ENCODE measurements around the gene LCNL1.

LCNL1 gene

DNA sequence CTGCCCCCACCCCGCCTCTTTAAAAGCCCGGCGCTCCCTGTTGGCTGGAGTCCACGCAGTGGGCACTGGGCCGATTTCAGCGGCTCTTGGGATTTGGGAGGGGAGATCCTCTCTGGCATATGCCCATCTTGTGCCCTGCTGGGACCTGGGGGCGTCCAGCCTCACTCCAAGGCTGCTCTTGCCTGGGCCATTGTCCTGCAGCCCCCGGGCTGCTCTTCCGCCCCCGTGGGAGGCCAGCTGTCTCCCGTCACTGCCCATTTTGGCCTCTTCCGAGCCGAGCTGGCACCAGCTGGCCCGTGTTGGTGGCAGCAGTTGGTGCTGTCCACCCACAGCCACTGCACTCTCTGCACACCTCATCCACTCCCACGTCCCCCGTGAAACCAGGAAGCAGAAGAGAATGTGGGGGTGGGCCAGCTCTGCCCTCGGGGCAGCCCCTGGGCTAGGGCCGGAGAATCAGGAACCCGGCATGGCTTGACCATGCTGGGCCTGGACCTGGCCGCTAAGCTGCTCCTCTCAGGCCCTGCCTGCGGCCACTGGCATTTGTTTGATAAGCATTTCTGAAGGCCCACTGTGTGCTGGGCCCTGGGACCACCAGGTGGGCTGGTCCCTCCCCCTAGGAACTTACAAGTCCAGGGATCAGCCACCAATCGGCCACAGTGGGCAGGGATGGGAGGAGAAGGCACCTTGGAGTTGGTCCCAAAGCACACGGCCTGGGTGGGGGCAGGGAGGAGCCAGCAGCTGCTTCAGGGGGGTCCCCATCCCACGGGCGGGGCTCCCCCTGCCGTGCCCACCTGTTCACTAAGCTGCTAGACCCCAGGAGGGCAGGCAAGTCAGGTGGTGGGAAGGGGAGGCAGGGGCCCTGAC is 35.5 kb upstream of the LCNL1 start:
- H2BK15ac ChIP-seq (ENCODE audit: low read length) = peak overlapping the region; percentile 71
- no CpG with 5 or more reads among the region's 26 CpGs for WGBS, 2 donors (ENCODE audit: extremely low coverage in 2 of 2, insufficient read length in 2 of 2, insufficient replicate concordance in 1 of 2)
- no peak overlapping the region for H2AFZ ChIP-seq (ENCODE audit: low read length)

DNA sequence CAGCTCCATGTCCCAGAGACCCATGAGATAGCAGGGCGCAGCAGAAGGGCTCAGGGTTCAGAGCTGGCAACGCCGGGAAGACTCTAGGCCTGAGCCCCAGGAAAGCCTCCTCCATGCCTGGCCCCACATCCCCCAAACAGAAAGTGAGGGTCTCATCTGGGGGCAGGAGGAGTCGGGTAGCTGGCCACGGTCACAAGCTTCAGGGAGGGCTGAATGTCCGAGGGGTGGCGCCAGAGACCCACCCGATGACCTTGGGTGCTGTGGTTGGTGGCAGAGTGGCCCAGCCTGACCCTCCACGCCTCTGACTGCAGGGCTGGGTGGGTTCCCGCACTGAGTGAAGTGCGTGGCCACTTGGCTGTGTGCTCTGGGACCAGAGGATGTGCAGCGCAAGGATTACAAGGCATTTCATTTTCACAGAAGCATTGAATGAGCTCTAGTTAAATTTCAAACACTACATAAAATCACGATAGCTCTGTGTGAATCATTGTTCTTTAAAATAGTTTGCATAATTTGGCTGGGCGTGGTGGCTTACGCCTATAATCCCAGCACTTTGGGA is 34.8 kb upstream of the LCNL1 start:
- Histone ChIP-seq H2BK12ac (ENCODE audit: low read length) (peak overlapping the region; percentile 30), H3K23ac (ENCODE audit: low read depth, low read length, poor library complexity) (peak overlapping the region; percentile 73), H3K4me1 (ENCODE audit: control insufficient read depth in 2 of 2, insufficient read depth in 1 of 2, low read depth in 1 of 2, low read length in 2 of 2) (peaks cover 19 to 24% of the 10 kb centered on the region in 2 donors), H4K91ac (ENCODE audit: low read depth, low read length, poor library complexity) (no peak overlapping the region), H2AK5ac (ENCODE audit: low read depth, low read length) (peak overlapping the region; percentile 71), H4K8ac (ENCODE audit: low read depth, low read length) (no peak overlapping the region), H3K4me2 (ENCODE audit: insufficient read depth, low read length, poor library complexity, severe bottlenecking) (no peak overlapping the region), H3K79me1 (ENCODE audit: low read depth, low read length) (peaks cover 9% of the 10 kb centered on the region), H3K4ac (ENCODE audit: low read length) (no peak overlapping the region), H3K4me3 (ENCODE audit: low read length in 2 of 2) (no peak overlapping the region), H2BK120ac (ENCODE audit: low read depth, low read length) (no peak overlapping the region), H3K9ac (ENCODE audit: low read depth, low read length, poor library complexity) (peak overlapping the region; percentile 37), H3K14ac (ENCODE audit: low read length) (no peak overlapping the region), H3K9me3 (replicated peaks in 1 of 2; ENCODE audit: control insufficient read depth in 2 of 2, insufficient read depth in 1 of 2, low read depth in 1 of 2, low read length in 2 of 2) (no peaks in the 10 kb centered on the region), H2BK5ac (ENCODE audit: low read length) (no peak overlapping the region), H3K36me3 (replicated peaks in 1 of 2; ENCODE audit: control insufficient read depth in 2 of 2, insufficient read depth in 2 of 2, low read length in 2 of 2) (peaks cover 2 to 4% of the 10 kb centered on the region in 2 donors), H3K18ac (ENCODE audit: low read length) (peak overlapping the region; percentile 87), H3K27ac (replicated peaks; ENCODE audit: low read length) (no peak overlapping the region), H2BK15ac (ENCODE audit: low read length) (no peak overlapping the region), H2AFZ (ENCODE audit: low read length) (no peak overlapping the region), H3K27me3 (ENCODE audit: control insufficient read depth in 3 of 3, insufficient read depth in 3 of 3, low read depth in 1 of 3, low read length in 3 of 3) (no peaks in the 10 kb centered on the region)
- no CpG with 5 or more reads among the region's 15 CpGs for WGBS, 2 donors (ENCODE audit: extremely low coverage in 2 of 2, insufficient read length in 2 of 2, insufficient replicate concordance in 1 of 2)
- no peak for DNase-seq (ENCODE audit: low spot score)

More for the DNA sequence above, 35.5 kb upstream of the LCNL1 start:
- Histone ChIP-seq H3K4me1 (ENCODE audit: control insufficient read depth in 2 of 2, insufficient read depth in 1 of 2, low read depth in 1 of 2, low read length in 2 of 2) (peaks cover 19 to 22% of the 10 kb centered on the region in 2 donors), H3K4me2 (ENCODE audit: insufficient read depth, low read length, poor library complexity, severe bottlenecking) (no peak overlapping the region), H3K23ac (ENCODE audit: low read depth, low read length, poor library complexity) (peak overlapping the region; percentile 73), H4K91ac (ENCODE audit: low read depth, low read length, poor library complexity) (no peak overlapping the region), H3K36me3 (replicated peaks in 1 of 2; ENCODE audit: control insufficient read depth in 2 of 2, insufficient read depth in 2 of 2, low read length in 2 of 2) (peaks cover 8 to 12% of the 10 kb centered on the region in 2 donors), H3K27ac (replicated peaks; ENCODE audit: low read length) (no peak overlapping the region), H3K18ac (ENCODE audit: low read length) (peak overlapping the region; percentile 19), H3K9ac (ENCODE audit: low read depth, low read length, poor library complexity) (peak overlapping the region; percentile 37), H3K9me3 (replicated peaks in 1 of 2; ENCODE audit: control insufficient read depth in 2 of 2, insufficient read depth in 1 of 2, low read depth in 1 of 2, low read length in 2 of 2) (no peaks in the 10 kb centered on the region), H3K4me3 (ENCODE audit: low read length in 2 of 2) (no peak overlapping the region), H2BK5ac (ENCODE audit: low read length) (peak overlapping the region; percentile 94), H3K27me3 (ENCODE audit: control insufficient read depth in 3 of 3, insufficient read depth in 3 of 3, low read depth in 1 of 3, low read length in 3 of 3) (no peaks in the 10 kb centered on the region), H4K8ac (ENCODE audit: low read depth, low read length) (no peak overlapping the region), H3K14ac (ENCODE audit: low read length) (no peak overlapping the region), H3K4ac (ENCODE audit: low read length) (no peak overlapping the region), H2BK120ac (ENCODE audit: low read depth, low read length) (no peak overlapping the region), H2AK5ac (ENCODE audit: low read depth, low read length) (peak overlapping the region; percentile 71), H2BK12ac (ENCODE audit: low read length) (peak overlapping the region; percentile 73), H3K79me1 (ENCODE audit: low read depth, low read length) (peaks cover 15% of the 10 kb centered on the region)
- DNase-seq (ENCODE audit: low spot score) = no peak

DNA sequence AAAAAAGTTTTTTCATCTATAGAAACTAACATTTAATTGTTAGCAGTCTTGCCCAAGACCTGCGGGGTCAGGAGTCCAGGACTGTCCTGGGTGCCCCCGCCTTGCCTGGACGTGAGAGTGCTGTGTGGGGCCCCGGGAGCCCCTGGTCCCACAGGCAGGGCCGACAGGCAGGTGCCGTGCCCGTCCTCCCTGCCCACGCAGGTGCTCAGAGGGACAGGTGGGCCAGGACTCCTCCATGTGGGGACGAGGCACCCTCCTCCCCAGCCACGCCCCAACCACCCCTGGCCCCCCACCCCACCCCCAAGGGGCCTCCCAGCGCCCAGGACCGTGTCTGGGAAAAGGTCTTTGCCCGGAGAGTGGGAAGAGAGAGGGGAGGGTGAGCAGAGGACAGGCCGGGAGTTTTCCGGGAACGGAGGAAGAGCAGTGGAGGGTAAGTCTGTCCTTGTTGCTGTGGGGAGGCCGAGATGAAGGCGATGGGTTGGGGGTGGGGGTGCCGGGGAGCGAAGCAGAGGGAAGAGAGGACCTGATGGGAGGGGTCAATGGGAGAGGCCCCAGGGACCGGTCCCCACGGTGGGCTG is 33.5 kb upstream of the LCNL1 start:
- peak overlapping the region; percentile 88 for H2AFZ ChIP-seq (ENCODE audit: low read length)
- no peaks in the 10 kb centered on the region for H3K79me1 ChIP-seq (ENCODE audit: low read depth, low read length)
- no peak overlapping the region for H3K4ac ChIP-seq (ENCODE audit: low read length)
- DNase-seq (ENCODE audit: low spot score) = no peak
- H2AK5ac ChIP-seq (ENCODE audit: low read depth, low read length) = peak overlapping the region; percentile 93
- peak overlapping the region; percentile 85 for H2BK15ac ChIP-seq (ENCODE audit: low read length)
- peak overlapping the region; percentile 58 to 87 for H3K4me3 ChIP-seq (ENCODE audit: low read length in 2 of 2)
- H3K18ac ChIP-seq (ENCODE audit: low read length) = peak overlapping the region; percentile 98
- peak overlapping the region; percentile 17 for H4K8ac ChIP-seq (ENCODE audit: low read depth, low read length)
- no peak overlapping the region for H3K27ac ChIP-seq (replicated peaks; ENCODE audit: low read length)
- peak overlapping the region; percentile 75 for H2BK5ac ChIP-seq (ENCODE audit: low read length)
- peak overlapping the region; percentile 77 for H3K4me2 ChIP-seq (ENCODE audit: insufficient read depth, low read length, poor library complexity, severe bottlenecking)
- H3K27me3 ChIP-seq (ENCODE audit: control insufficient read depth in 3 of 3, insufficient read depth in 3 of 3, low read depth in 1 of 3, low read length in 3 of 3) = peaks cover 0 to 8% (median 0%) of the 10 kb centered on the region in 3 experiments
- peak overlapping the region; percentile 66 for H3K23ac ChIP-seq (ENCODE audit: low read depth, low read length, poor library complexity)
- H3K9ac ChIP-seq (ENCODE audit: low read depth, low read length, poor library complexity) = peak overlapping the region; percentile 91
- H2BK12ac ChIP-seq (ENCODE audit: low read length) = peak overlapping the region; percentile 41
- H3K14ac ChIP-seq (ENCODE audit: low read length) = peak overlapping the region; percentile 71
- H4K91ac ChIP-seq (ENCODE audit: low read depth, low read length, poor library complexity) = no peak overlapping the region
- H3K9me3 ChIP-seq (replicated peaks in 1 of 2; ENCODE audit: control insufficient read depth in 2 of 2, insufficient read depth in 1 of 2, low read depth in 1 of 2, low read length in 2 of 2) = no peaks in the 10 kb centered on the region
- H3K4me1 ChIP-seq (ENCODE audit: control insufficient read depth in 2 of 2, insufficient read depth in 1 of 2, low read depth in 1 of 2, low read length in 2 of 2) = peaks cover 13 to 16% of the 10 kb centered on the region in 2 donors
- no CpG with 5 or more reads among the region's 22 CpGs for WGBS, 2 donors (ENCODE audit: extremely low coverage in 2 of 2, insufficient read length in 2 of 2, insufficient replicate concordance in 1 of 2)
- peak overlapping the region; percentile 91 for H2BK120ac ChIP-seq (ENCODE audit: low read depth, low read length)
- no peaks in the 10 kb centered on the region for H3K36me3 ChIP-seq (replicated peaks in 1 of 2; ENCODE audit: control insufficient read depth in 2 of 2, insufficient read depth in 2 of 2, low read length in 2 of 2)
